Measurements from ENCODE around the gene BCLAF3. TPM values are rescaled to one million over a fixed set of nuclear protein-coding genes. Genes with fewer than 3 reads are reported as not detected.

The BCLAF3 gene
- total RNA-seq, 1 experiment from 2014 or later = 5.3 TPM

DNA sequence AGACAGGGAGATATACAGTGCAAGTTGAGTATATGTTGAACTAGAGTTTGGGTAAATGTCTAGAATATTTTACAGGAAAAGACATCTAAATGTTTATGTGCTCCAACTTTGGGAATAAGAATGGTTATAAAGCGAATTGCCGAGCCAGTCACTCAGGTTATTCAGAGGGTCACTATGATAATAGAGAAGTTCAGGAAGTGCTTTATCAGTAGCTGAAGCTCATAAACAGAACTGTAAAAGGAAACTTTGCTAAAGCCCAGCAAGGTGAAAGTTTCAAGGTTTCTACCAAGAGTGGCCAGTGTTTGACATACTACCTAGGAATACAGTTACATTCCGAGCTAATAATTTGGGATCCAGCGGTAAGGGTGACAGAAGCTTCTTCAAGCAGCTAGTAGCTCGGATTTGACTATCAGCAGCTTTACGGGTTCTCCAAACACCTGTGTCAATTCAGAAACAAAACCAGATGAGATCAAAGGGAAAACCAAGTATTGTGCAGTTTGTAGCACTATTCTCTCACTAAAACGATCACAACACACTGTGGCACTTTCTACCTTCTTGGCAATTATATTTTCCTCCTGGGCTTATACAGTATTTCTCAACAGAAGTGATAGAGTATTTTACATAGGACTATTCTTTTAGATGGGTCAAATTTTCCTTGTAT lies 17.2 kb upstream of the BCLAF3 start:
- H3K27ac ChIP-seq (ENCODE audit: low read depth, low read length) = no peak overlapping the region
- H2AFZ ChIP-seq (ENCODE audit: low read depth, low read length, poor library complexity, severe bottlenecking) = no peak overlapping the region
- no peaks in the 10 kb centered on the region for H3K27me3 ChIP-seq (ENCODE audit: insufficient read depth, low read length)
- no peak overlapping the region for H3K9ac ChIP-seq (ENCODE audit: low read length)
- POLR2A ChIA-PET = no interaction called here
- RAD21 ChIA-PET (ENCODE audit: low non-redundant PET in 1 of 2, low total read pairs in 2 of 2, uncharacterized antibody in 2 of 2, unreplicated experiment in 2 of 2) = no interaction called here
- TF ChIP-seq YY1 (IDR thresholded peaks at IDR 0.05; ENCODE audit: extremely low read depth, insufficient replicate concordance, low read depth, low read length) (no peak), FOSL1 (IDR thresholded peaks at IDR 0.05; ENCODE audit: low read depth) (no peak), POLR2A (IDR thresholded peaks at IDR 0.05; ENCODE audit: borderline replicate concordance, extremely low read depth, insufficient read depth, insufficient read length) (no peak), ZNF274 (IDR thresholded peaks at IDR 0.05; ENCODE audit: low read depth, low read length) (no peak)
- TF ChIP-seq, protein P1, sequence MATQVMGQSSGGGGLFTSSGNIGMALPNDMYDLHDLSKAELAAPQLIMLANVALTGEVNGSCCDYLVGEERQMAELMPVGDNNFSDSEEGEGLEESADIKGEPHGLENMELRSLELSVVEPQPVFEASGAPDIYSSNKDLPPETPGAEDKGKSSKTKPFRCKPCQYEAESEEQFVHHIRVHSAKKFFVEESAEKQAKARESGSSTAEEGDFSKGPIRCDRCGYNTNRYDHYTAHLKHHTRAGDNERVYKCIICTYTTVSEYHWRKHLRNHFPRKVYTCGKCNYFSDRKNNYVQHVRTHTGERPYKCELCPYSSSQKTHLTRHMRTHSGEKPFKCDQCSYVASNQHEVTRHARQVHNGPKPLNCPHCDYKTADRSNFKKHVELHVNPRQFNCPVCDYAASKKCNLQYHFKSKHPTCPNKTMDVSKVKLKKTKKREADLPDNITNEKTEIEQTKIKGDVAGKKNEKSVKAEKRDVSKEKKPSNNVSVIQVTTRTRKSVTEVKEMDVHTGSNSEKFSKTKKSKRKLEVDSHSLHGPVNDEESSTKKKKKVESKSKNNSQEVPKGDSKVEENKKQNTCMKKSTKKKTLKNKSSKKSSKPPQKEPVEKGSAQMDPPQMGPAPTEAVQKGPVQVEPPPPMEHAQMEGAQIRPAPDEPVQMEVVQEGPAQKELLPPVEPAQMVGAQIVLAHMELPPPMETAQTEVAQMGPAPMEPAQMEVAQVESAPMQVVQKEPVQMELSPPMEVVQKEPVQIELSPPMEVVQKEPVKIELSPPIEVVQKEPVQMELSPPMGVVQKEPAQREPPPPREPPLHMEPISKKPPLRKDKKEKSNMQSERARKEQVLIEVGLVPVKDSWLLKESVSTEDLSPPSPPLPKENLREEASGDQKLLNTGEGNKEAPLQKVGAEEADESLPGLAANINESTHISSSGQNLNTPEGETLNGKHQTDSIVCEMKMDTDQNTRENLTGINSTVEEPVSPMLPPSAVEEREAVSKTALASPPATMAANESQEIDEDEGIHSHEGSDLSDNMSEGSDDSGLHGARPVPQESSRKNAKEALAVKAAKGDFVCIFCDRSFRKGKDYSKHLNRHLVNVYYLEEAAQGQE (IDR thresholded peaks at IDR 0.05; ENCODE audit: low read depth) = no peak
- TF ChIP-seq, protein P2, sequence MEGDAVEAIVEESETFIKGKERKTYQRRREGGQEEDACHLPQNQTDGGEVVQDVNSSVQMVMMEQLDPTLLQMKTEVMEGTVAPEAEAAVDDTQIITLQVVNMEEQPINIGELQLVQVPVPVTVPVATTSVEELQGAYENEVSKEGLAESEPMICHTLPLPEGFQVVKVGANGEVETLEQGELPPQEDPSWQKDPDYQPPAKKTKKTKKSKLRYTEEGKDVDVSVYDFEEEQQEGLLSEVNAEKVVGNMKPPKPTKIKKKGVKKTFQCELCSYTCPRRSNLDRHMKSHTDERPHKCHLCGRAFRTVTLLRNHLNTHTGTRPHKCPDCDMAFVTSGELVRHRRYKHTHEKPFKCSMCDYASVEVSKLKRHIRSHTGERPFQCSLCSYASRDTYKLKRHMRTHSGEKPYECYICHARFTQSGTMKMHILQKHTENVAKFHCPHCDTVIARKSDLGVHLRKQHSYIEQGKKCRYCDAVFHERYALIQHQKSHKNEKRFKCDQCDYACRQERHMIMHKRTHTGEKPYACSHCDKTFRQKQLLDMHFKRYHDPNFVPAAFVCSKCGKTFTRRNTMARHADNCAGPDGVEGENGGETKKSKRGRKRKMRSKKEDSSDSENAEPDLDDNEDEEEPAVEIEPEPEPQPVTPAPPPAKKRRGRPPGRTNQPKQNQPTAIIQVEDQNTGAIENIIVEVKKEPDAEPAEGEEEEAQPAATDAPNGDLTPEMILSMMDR (IDR thresholded peaks at IDR 0.05 in 2 of 3, conservative IDR thresholded peaks at IDR 0.05 in 1 of 3; ENCODE audit: borderline replicate concordance in 1 of 3, insufficient read depth in 1 of 3, low read depth in 2 of 3, low read length in 2 of 3) = no peak
- intact Hi-C loops (cut with micrococcal nuclease) = no loop called here
- CTCF ChIA-PET = no interaction called here
- no peak overlapping the region for H3K4me3 ChIP-seq (replicated peaks in 1 of 2; ENCODE audit: low read depth in 1 of 2, low read length in 2 of 2)
- H3K9me3 ChIP-seq (ENCODE audit: control insufficient read depth in 1 of 2, insufficient read depth in 1 of 2, low read depth in 1 of 2, low read length in 2 of 2) = no peaks in the 10 kb centered on the region
- ATAC-seq (no peak), DNase-seq (ENCODE audit: low read depth, low spot score) (no peak)
- H3K36me3 ChIP-seq (ENCODE audit: control insufficient read depth in 1 of 2, insufficient read depth in 2 of 2, low read length in 2 of 2) = no peaks in the 10 kb centered on the region
- H3K4me1 ChIP-seq (ENCODE audit: control insufficient read depth in 1 of 2, insufficient read depth in 2 of 2, low read length in 2 of 2) = no peaks in the 10 kb centered on the region
- H4K20me1 ChIP-seq (ENCODE audit: insufficient read depth) = no peaks in the 10 kb centered on the region
- no peaks in the 10 kb centered on the region for H3K9me2 ChIP-seq (ENCODE audit: insufficient read depth)
- no peak overlapping the region for H3K4me2 ChIP-seq (ENCODE audit: low read length)
- BruUV-seq (replicated peaks) = no TSS peak
- no peaks in the 10 kb centered on the region for H3K79me2 ChIP-seq (ENCODE audit: insufficient read depth, low read length)
